Progenitor cell of endocrine pancreas (in vitro differentiated cells): Measurements from ENCODE around the gene UNC45B. TPM values are rescaled to one million over a fixed set of nuclear protein-coding genes. Genes with fewer than 3 reads are reported as not detected.

Experiments
- DNase-seq: peaks from one replicate; pipeline ENCODE4 v3.0.0; 2021; ENCODE audit warnings: low spot score; ENCODE audit not compliant: unreplicated experiment
- H3K27ac Mint-ChIP-seq: 2 replicates; pipeline ENCODE4 v1.8.0; 2021; ENCODE audit warnings: mild to moderate bottlenecking, moderate library complexity, mixed read lengths
- H3K27me3 Mint-ChIP-seq: 2 replicates; pipeline ENCODE4 v1.8.0; 2021; ENCODE audit warnings: mixed read lengths
- H3K36me3 Mint-ChIP-seq: 2 replicates; pipeline ENCODE4 v1.8.0; 2022; ENCODE audit warnings: mixed read lengths; ENCODE audit not compliant: insufficient read depth
- H3K4me1 Mint-ChIP-seq: 2 replicates; pipeline ENCODE4 v1.8.0; 2021; ENCODE audit warnings: low read depth, mixed read lengths
- H3K4me3 Mint-ChIP-seq: 2 replicates; pipeline ENCODE4 v1.8.0; 2021; ENCODE audit warnings: low read depth, mild to moderate bottlenecking, moderate library complexity, mixed read lengths
- H3K9me3 Mint-ChIP-seq: 2 replicates; pipeline ENCODE4 v1.8.0; 2021; ENCODE audit warnings: low read depth, mixed read lengths
- total RNA-seq: library from RNA; stranded (reverse); gene quantifications from 2 replicates; pipeline ENCODE4 v1.2.1, GENCODE V29; 2021
- TF ChIP-seq, protein P1 (sequence below): fragments of 200-600 bp; sonication (generic); IDR thresholded peaks from one replicate; pipeline ENCODE4 v1.5.0; 2021; ENCODE audit warnings: antibody characterized with exemption, mild to moderate bottlenecking; ENCODE audit not compliant: unreplicated experiment

Gene UNC45B
- total RNA-seq, 1 donor from 2014 or later, result not detected

DNA sequence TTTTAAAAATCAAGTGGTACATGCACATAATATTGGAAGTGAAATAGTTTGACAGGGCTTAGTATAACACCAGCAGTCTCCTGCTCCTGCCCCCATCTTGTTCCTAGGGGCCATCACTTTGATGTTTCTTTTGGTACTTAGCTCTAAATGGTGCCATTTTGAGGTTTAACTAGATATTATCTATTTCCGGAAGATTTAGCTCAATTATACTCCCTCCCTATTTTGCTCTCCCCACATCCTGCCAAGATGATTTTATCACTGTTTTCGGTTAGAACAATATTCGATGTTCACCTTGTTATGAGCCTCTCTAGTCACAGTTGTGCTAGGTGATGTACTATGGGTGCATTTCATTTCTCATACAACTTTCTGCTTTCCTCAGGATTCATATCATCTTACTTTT, 66.6 kb downstream of the UNC45B start:
- Mint-ChIP-seq H3K27ac (no peak overlapping the region), H3K36me3 (no peaks in the 10 kb centered on the region), H3K4me3 (no peak overlapping the region), H3K9me3 (no peaks in the 10 kb centered on the region), H3K4me1 (no peaks in the 10 kb centered on the region), H3K27me3 (peaks cover 37% of the 10 kb centered on the region)
- no peak for DNase-seq
- TF ChIP-seq, protein P1, sequence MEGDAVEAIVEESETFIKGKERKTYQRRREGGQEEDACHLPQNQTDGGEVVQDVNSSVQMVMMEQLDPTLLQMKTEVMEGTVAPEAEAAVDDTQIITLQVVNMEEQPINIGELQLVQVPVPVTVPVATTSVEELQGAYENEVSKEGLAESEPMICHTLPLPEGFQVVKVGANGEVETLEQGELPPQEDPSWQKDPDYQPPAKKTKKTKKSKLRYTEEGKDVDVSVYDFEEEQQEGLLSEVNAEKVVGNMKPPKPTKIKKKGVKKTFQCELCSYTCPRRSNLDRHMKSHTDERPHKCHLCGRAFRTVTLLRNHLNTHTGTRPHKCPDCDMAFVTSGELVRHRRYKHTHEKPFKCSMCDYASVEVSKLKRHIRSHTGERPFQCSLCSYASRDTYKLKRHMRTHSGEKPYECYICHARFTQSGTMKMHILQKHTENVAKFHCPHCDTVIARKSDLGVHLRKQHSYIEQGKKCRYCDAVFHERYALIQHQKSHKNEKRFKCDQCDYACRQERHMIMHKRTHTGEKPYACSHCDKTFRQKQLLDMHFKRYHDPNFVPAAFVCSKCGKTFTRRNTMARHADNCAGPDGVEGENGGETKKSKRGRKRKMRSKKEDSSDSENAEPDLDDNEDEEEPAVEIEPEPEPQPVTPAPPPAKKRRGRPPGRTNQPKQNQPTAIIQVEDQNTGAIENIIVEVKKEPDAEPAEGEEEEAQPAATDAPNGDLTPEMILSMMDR, result no peak

DNA sequence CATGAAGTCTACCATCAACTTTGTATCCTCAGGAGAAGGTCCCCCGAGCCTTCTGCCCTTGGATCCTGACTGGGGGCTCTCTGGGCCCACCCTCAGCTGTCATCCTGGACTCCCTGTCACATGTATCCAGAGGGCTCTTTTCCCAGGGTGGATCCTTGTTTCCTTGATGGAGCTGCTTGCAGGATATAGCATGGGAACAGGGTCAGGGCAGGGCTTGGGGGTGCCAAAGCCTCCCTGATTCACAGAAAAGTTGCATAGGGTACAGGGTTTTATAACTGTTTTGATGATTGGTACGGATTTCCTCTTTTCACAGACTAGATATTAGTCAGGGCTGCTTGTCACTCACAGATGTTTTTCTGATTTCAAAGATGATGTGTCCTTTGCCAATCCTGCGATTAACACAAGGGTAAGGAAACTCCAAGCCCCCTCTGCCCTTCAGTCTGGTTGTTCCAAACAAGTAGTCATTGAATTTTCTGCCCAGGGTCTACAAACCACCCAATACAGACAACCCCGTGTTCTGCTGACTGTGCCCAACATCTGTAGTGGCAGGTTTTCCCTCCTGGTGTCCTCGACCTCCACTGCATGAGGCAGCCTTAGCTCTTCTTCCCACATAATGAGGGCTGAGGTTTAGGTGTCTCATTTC, 67.1 kb downstream of the UNC45B start:
- Mint-ChIP-seq H3K4me1 (no peaks in the 10 kb centered on the region), H3K27ac (no peak overlapping the region), H3K4me3 (no peak overlapping the region)

DNA sequence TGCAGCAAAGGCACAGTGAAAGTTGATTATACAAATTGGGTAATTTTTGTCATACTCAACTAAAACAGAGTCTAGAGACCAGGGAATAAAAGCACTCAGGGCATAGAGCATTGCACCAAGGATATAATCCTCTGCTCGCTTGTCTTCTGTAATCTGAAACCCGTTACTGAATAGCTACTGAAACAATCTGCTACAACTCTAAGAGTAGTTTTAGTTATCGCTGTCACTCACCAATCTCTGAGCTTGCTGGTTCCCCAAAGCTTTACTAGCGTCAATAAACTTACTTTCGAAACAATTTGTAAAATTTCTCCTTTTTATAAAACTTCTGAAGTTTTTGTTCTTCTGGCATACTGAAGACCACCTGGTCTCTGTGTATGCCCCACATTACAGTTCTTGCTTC, 69.5 kb downstream of the UNC45B start:
- peaks cover 23% of the 10 kb centered on the region for H3K27me3 Mint-ChIP-seq
- H3K4me3 Mint-ChIP-seq, result no peak overlapping the region
- no peaks in the 10 kb centered on the region for H3K36me3 Mint-ChIP-seq
- H3K9me3 Mint-ChIP-seq, result no peaks in the 10 kb centered on the region
- no peaks in the 10 kb centered on the region for H3K4me1 Mint-ChIP-seq
- TF ChIP-seq, protein P1, result no peak
- no peak overlapping the region for H3K27ac Mint-ChIP-seq
- no peak for DNase-seq

More for the DNA sequence above, 67.1 kb downstream of the UNC45B start:
- H3K27me3 Mint-ChIP-seq, result peaks cover 34% of the 10 kb centered on the region
- no peak for DNase-seq
- H3K36me3 Mint-ChIP-seq, result no peaks in the 10 kb centered on the region
- H3K9me3 Mint-ChIP-seq, result no peaks in the 10 kb centered on the region
- TF ChIP-seq, protein P1, result no peak

DNA sequence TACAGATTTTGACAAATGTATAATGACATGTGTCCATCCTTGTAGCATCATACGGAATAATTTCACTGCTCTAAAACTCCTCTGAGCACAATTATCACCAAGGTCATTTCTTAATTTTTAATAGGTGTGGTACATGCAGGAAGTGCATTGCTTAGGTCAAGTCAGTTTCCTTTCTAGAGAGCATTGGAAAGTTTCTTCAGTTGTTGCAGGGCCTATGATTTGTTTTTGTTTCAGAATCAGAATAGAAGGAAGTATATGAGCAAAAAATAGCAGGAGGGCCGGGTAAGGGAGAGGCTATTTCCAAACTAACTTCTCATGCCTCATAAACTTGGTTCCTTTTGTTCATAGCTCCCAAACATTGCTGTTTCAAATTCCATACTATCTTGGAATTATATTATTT, 71.3 kb downstream of the UNC45B start:
- no peaks in the 10 kb centered on the region for H3K36me3 Mint-ChIP-seq
- no peak for DNase-seq
- no peak overlapping the region for H3K27ac Mint-ChIP-seq
- TF ChIP-seq, protein P1, result no peak
- H3K4me3 Mint-ChIP-seq, result no peak overlapping the region
- peaks cover 15% of the 10 kb centered on the region for H3K27me3 Mint-ChIP-seq
- H3K4me1 Mint-ChIP-seq, result no peaks in the 10 kb centered on the region
- H3K9me3 Mint-ChIP-seq, result no peaks in the 10 kb centered on the region

DNA sequence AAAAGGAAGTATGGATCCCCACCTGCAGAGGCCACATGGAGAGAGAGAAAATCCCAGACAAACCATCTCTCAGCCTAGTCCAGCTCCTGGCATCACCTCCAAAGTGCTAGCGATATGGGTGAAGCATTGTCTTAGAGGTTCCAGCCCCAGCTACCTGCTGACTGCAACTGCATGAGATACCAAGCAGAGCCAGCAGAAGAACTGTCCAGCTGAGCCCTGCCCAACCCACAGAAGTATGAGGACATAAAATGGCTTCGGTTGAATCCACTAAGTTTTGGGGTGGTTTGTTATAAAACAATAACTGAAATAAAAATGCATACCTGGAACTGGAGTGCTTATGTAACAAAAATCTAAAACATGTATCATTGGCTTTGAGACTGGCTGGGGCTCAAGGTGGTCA, 74.8 kb downstream of the UNC45B start:
- Mint-ChIP-seq H3K36me3 (no peaks in the 10 kb centered on the region), H3K27me3 (peaks cover 8% of the 10 kb centered on the region), H3K9me3 (no peaks in the 10 kb centered on the region), H3K4me3 (no peak overlapping the region), H3K27ac (no peak overlapping the region), H3K4me1 (no peaks in the 10 kb centered on the region)
- no peak for DNase-seq
- TF ChIP-seq, protein P1, result no peak
